Activated T-helper 17 cell treated with anti-CD3 and anti-CD28 coated beads, Interleukin-2, amount 50 U/mL, for 72 hours (primary cell): Measurements from ENCODE around the gene MYCN. TPM values are rescaled to one million over a fixed set of nuclear protein-coding genes. Genes with fewer than 3 reads are reported as not detected.

ENCODE experiments used
- ATAC-seq: fragments of 150-1000 bp; cut with Tn5 transposase; replicated peaks from 2 replicates; pipeline ENCODE4 v1.10.0; 2021; ENCODE audit warnings: mild to moderate bottlenecking, moderate library complexity
- H3K27ac Mint-ChIP-seq: one replicate; pipeline ENCODE4 v1.8.0; 2022; ENCODE audit warnings: mixed read lengths
- H3K27me3 Mint-ChIP-seq: one replicate; pipeline ENCODE4 v1.8.0; 2022; ENCODE audit warnings: mixed read lengths
- H3K36me3 Mint-ChIP-seq: one replicate; pipeline ENCODE4 v1.8.0; 2022; ENCODE audit warnings: low read depth, mild to moderate bottlenecking, mixed read lengths
- H3K4me1 Mint-ChIP-seq: one replicate; pipeline ENCODE4 v1.8.0; 2022; ENCODE audit warnings: mixed read lengths
- H3K4me3 Mint-ChIP-seq: one replicate; pipeline ENCODE4 v1.8.0; 2022; ENCODE audit warnings: mild to moderate bottlenecking, mixed read lengths
- H3K9me3 Mint-ChIP-seq: one replicate; pipeline ENCODE4 v1.8.0; 2022; ENCODE audit warnings: mixed read lengths
- total RNA-seq, 2 donors: library from RNA; stranded (reverse); gene quantifications; one replicate each; pipeline ENCODE4 v1.2.3, GENCODE V29; 2022

MYCN gene
- total RNA-seq, 2 donors from 2014 or later: not detected

DNA sequence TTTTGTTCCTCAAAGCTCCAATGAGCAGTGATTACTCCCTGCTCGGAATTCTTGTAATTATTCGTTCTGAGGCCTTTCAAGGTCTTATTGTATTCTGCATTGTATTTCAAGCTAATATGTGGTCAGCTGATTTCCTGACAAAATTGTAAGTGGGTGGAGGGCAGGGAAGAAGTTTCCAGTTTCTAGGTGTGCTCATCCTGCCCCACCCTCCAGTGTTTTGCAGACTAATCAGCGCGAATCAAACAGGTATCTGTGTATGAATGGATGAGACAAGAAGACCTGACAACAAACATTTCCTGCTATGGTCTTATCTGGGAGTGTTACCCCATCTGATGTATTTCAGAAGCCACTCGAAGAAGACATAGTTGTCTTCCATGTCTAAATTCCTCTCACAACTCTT, 35.3 kb downstream of the MYCN start:
- Mint-ChIP-seq H3K4me1 (no peaks in the 10 kb centered on the region), H3K9me3 (no peaks in the 10 kb centered on the region), H3K36me3 (no peaks in the 10 kb centered on the region), H3K4me3 (no peak overlapping the region), H3K27me3 (no peaks in the 10 kb centered on the region), H3K27ac (no peak overlapping the region)
- ATAC-seq: no peak

DNA sequence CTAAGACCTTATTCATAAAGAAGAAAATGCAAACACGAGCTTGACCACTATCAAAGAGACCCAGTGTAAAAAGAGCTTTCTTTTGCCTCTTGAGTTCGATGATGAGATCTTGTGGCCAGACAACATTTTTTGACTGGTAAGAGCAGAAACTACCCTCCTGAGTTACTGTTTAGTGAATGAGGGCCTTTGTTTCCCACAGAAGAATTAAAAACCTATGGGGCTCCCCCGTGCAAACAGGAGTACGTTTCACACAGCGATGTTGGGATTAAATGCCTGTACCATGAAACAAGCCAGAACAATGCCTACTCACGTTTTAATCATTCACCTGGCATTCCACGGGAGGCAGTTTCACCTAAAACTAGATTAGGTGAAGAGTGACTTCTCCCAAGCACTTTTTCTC, 36.0 kb downstream of the MYCN start:
- Mint-ChIP-seq H3K27me3 (no peaks in the 10 kb centered on the region), H3K9me3 (no peaks in the 10 kb centered on the region), H3K36me3 (no peaks in the 10 kb centered on the region), H3K4me1 (no peaks in the 10 kb centered on the region), H3K27ac (no peak overlapping the region), H3K4me3 (no peak overlapping the region)
- no peak for ATAC-seq

DNA sequence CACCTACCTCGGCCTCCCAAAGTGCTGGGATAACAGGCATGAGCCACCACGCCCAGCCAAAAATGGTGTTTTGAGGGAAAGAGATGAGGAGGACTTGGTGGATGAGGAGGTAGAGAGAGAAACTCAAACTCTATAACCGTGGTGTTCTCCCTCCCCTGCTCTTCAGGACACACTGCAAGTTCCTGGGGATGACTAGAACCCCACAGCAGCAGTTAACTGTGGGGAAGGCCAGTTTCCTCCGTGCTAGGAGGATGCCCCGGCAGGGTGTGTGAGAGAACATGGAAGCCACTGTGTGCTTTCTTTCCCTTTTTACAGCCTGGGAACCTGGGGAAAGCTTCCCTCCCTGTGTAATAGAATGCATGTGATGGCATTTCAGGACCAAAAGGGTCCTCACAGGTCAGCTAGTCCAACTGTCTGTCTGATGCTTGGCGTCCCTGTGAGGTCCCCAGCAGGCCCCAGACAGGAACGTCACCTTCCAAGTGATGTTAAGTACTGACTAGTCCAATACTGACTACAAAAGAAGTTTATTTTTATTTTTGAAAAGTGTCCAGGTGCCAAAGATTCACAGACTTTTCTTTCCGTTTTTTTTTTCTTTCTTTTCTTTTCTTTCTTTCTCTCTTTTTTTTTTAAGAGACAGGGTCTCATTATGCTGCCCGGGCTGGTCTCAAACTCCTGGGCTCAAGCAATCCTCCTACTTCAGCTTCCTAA, 38.9 kb downstream of the MYCN start:
- Mint-ChIP-seq H3K9me3 (no peaks in the 10 kb centered on the region), H3K27me3 (no peaks in the 10 kb centered on the region), H3K4me1 (no peaks in the 10 kb centered on the region), H3K27ac (no peak overlapping the region), H3K4me3 (no peak overlapping the region), H3K36me3 (no peaks in the 10 kb centered on the region)
- no peak for ATAC-seq

DNA sequence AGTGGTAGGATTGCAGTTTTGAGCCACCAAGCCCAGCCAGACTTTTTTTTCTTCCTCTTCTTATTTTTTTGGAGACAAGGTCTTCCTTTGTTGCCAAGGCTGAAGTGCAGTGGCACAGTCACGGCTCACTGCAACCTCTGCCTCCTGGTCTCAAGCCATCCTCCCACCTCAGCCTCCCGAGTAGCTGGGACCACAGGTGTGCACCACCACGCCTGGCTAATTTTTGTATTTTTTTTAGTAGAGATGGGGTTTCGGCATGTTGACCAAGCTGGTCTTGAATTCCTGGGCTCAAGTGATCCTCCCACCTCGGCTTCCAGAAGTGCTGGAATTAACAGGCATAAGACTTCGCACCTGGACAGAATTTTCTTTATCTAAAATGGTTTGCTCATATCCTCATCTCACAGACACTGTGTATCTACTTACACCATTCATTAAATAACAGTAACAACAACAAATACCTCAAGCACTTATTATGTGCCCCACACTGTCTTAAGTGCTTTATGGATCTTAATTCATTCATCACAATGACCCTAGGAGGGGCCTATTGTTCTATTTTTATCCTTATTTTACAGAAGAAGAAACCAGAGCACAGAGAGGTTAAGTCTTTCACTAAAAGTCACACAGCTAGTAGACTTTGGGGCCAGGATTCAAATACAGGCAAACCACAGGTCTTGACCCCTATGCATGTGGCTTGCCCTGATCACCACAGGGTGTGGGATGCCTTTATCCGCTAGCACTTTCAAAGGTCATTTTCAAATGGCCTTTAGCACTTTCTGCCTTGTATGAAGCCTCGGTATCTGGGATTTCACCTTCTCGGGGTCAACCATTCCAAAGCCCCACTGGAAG, 39.6 kb downstream of the MYCN start:
- Mint-ChIP-seq H3K27ac (no peak overlapping the region), H3K4me1 (no peaks in the 10 kb centered on the region), H3K27me3 (no peaks in the 10 kb centered on the region), H3K9me3 (no peaks in the 10 kb centered on the region), H3K4me3 (no peak overlapping the region), H3K36me3 (no peaks in the 10 kb centered on the region)
- no peak for ATAC-seq

DNA sequence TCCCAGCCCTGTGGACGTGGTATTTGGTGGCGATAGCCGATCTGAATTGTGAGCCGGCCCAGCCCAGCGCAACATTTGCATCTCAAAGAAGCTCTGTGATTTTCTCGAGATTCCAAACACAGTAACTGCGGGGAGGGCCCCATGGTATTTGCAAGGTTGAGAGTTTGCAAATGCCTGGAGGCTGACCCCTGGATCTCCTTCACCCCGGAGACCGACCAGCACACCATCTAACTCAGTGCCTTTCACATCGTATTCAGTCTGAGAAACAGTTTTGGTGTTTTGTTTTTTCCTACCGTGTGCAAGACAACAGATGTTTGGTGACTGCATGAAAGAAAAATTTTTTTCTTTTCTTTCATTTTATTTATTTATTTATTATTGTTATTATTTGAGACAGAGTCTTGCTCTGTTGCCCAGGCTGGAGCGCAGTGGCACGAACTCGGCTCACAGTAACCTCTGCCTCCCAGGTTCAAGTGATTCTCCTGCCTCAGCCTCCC, 40.3 kb downstream of the MYCN start:
- Mint-ChIP-seq H3K4me1 (no peaks in the 10 kb centered on the region), H3K36me3 (no peaks in the 10 kb centered on the region), H3K27ac (no peak overlapping the region), H3K27me3 (no peaks in the 10 kb centered on the region), H3K4me3 (no peak overlapping the region), H3K9me3 (no peaks in the 10 kb centered on the region)
- ATAC-seq: no peak

DNA sequence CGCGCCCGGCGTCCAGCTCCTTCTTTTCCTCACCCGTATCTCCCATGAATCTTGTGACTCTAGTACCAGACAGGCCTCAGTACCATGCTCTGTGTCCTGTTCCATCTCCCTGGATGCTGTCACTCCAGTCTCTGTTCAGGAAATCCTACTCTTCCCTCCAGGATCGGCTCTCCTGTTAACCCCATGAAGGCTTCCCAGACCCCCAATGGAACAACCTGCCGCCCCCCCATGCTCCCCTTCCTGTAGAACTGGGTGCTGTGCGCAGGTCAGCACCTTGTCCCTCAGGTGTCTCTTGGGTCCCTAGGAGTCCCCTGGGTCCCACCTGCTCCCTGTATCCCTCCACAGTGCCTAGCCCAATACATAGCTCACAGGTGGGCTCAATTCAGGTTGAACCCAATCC, 41.3 kb downstream of the MYCN start:
- Mint-ChIP-seq H3K4me1 (no peaks in the 10 kb centered on the region), H3K27ac (no peak overlapping the region), H3K9me3 (no peaks in the 10 kb centered on the region), H3K4me3 (no peak overlapping the region), H3K27me3 (no peaks in the 10 kb centered on the region), H3K36me3 (no peaks in the 10 kb centered on the region)
- ATAC-seq: no peak

DNA sequence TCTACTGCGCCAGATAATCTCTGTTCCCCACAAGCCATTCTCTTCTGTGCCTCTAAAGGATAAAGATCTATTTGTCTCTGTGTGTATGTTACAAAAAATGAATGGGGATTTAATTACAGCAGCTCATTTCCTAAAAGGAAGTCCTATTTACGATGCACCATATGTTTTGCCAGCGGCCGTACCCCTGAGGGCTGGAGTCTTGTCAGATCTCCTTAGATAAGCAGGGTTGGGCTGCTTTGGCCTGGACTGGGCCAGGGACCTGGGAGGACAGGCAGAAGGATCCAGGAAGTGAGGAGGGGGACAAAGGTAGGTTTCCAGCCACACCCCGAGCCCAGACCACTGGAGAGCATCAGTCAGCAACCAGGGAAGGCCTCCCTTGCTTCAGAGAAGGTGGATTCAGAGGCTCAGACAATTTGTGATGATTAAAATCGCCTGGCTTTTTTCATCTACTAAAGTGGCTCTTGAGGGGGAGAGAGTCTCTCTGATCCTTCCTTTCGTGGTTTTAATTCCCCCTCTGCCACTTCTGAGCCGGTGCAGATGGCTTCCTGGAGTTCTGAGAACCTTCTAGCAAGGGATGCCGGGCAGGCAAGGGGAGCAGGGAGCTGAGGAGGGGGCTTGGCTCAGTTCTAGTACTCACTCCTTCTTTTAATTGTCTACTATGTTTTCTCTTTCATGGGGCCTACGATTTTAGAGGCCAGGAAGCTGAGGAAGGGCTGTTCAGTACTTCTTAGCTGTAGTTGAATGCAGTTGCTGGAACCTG, 42.1 kb downstream of the MYCN start:
- Mint-ChIP-seq H3K4me3 (no peak overlapping the region), H3K4me1 (no peaks in the 10 kb centered on the region), H3K9me3 (no peaks in the 10 kb centered on the region), H3K27me3 (no peaks in the 10 kb centered on the region), H3K27ac (no peak overlapping the region), H3K36me3 (no peaks in the 10 kb centered on the region)
- no peak for ATAC-seq

DNA sequence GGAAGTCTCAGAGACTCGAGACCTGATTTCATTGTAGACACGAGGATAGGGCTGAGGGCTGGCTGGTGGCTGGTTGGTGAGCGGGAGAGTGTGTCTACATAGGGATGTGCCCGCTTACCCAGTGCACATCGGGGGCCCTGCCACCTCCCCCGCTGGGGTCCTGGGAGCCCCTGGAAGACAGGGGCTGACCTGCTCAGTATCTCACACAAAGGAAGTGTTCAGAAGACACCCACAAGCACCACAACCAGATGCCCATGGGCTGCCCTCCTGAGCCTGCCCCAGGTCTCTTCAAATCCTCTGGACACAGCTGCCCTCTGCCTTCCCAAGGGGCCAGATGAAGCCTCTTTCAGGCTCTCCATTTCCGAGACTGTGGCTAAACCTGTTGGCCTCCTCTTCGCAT, 43.1 kb downstream of the MYCN start:
- no peaks in the 10 kb centered on the region for H3K4me1 Mint-ChIP-seq
- H3K27ac Mint-ChIP-seq: no peak overlapping the region
- no peak overlapping the region for H3K4me3 Mint-ChIP-seq
- no peak for ATAC-seq
- H3K36me3 Mint-ChIP-seq: no peaks in the 10 kb centered on the region
- H3K9me3 Mint-ChIP-seq: no peaks in the 10 kb centered on the region
- no peaks in the 10 kb centered on the region for H3K27me3 Mint-ChIP-seq

DNA sequence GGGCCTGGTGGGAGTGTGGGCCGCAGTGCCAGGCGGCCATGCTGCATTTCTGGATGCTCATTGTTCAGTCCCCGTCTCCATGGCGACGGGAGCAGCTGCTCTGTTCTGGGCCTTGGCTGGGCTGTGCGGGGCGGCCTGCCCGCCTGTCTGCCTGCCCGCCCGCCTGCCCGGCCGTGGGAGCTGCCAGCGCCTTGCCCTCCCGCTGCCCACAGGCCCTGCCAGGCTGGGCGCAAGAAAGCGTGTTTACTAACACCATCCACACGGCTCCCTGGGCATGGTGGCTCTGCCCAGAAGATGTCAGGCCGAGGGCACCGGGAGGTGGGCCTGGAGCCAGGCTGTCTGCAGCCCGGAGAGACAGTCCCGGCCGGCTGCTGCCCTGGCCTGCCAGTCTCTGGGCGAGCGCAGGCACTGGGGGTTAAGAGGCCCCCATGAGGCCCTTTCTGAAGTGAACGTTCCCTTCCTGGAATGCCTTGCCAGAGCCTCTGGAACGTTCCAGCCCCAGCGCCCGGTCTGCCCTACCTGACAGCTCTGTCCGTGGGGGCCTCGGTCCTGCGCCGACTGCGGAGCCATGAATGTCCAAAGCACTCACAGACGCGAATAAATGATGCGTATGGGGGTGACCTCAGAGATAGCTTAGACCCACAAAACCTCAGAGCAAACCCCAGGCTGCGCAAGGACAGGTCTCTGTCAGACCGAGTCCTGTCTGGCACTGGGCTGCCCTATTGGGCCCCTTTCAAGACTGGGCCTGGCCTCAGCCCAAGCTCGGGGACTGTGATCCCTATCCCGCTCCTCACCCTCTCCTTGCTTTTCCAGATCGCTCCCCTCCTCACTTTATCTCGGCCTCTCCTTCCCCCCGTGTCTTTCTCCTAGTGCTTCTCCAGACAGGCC, 44.3 kb downstream of the MYCN start:
- Mint-ChIP-seq H3K27me3 (no peaks in the 10 kb centered on the region), H3K9me3 (no peaks in the 10 kb centered on the region), H3K4me1 (no peaks in the 10 kb centered on the region), H3K27ac (no peak overlapping the region), H3K4me3 (no peak overlapping the region), H3K36me3 (no peaks in the 10 kb centered on the region)
- no peak for ATAC-seq

DNA sequence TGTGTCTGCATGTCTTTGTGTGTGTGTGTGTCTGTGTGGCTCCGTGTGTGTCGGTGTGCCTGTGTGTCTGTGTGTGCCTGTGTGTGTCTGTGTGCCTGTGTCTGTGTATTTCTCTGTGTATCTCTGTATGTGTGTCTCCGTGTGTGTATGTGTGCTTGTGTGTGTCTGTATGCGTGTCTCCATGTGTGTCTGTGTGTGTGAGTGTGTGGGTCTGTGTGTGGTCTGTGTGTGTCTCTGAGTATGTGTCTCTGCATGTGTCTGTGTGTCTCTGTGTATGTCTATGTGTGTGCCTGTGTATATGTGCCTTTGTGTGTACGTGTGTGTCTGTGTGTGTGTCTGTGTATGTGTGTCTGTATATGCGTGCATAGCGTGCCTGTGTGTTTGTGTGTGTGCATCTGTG, 45.2 kb downstream of the MYCN start:
- Mint-ChIP-seq H3K36me3 (no peaks in the 10 kb centered on the region), H3K9me3 (no peaks in the 10 kb centered on the region), H3K27me3 (no peaks in the 10 kb centered on the region), H3K4me3 (no peak overlapping the region), H3K4me1 (no peaks in the 10 kb centered on the region), H3K27ac (no peak overlapping the region)
- no peak for ATAC-seq

DNA sequence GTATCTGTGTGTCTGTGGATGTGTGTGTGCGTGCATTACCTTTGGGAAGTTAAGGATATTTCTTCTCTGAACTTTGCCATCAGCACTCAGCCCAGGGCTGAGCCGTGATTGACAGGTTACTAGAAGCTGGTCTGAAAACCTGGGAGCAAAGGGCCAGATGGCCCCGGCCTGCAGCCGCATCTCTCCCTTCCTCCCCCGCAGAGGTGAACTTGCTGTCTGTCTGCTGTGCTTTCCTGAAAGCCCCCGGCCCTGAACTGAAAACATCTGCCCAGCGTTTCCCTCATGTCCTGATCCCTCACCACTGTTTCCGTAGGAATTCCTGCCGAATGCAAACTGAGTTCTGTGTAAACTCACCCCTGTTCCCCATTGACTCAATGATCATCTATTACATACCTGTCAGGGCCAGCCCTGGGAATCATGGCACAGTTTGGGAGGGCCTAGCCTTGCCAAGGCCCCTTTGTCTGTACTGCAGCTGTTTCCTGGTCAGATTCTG, 45.8 kb downstream of the MYCN start:
- Mint-ChIP-seq H3K36me3 (no peaks in the 10 kb centered on the region), H3K9me3 (no peaks in the 10 kb centered on the region), H3K4me1 (no peaks in the 10 kb centered on the region), H3K4me3 (no peak overlapping the region), H3K27ac (no peak overlapping the region), H3K27me3 (no peaks in the 10 kb centered on the region)
- ATAC-seq: no peak

DNA sequence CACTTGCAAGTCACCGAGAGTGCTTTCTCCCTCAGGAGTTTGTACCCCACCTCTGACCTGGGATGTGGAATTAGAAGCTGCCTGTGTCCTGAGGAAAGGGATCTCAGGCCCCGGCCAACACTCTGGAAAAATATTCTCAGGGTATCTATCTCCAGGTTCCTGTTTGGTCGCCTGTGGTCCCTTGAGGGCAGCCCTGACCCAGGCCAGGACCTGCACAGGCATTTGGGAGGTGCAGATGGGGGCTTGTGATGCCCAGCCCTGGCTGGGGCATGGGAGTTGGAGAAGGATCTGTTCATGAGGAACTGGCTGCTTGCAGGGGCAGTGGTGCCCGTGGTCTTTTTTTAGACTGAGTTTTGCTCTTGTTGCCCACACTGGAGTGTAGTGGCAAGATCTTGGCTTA, 46.3 kb downstream of the MYCN start:
- H3K27ac Mint-ChIP-seq: no peak overlapping the region
- no peak overlapping the region for H3K4me3 Mint-ChIP-seq
- no peaks in the 10 kb centered on the region for H3K9me3 Mint-ChIP-seq
- H3K27me3 Mint-ChIP-seq: no peaks in the 10 kb centered on the region
- ATAC-seq: no peak
- H3K36me3 Mint-ChIP-seq: no peaks in the 10 kb centered on the region
- H3K4me1 Mint-ChIP-seq: no peaks in the 10 kb centered on the region

DNA sequence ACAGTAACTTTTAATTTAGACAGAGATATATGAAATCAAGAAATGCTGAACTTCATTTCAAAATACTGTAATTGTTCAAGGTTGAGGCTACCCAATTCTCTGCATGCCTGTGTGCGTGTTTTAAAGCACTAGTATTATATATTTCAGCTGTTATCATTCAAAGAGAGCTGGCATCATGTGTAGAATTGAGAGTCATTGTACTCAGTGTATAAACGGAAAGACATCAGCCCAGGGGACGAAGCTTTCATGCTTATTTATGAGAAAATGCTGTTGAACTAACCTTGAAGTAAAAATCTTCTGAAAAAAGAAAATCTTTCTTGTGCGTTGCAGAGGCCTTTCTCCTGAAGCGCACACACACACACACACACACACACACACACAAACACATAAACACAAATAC, 48.4 kb downstream of the MYCN start:
- no peaks in the 10 kb centered on the region for H3K36me3 Mint-ChIP-seq
- no peak for ATAC-seq
- no peaks in the 10 kb centered on the region for H3K4me1 Mint-ChIP-seq
- H3K9me3 Mint-ChIP-seq: no peaks in the 10 kb centered on the region
- H3K27ac Mint-ChIP-seq: no peak overlapping the region
- H3K4me3 Mint-ChIP-seq: no peak overlapping the region
- H3K27me3 Mint-ChIP-seq: no peaks in the 10 kb centered on the region

DNA sequence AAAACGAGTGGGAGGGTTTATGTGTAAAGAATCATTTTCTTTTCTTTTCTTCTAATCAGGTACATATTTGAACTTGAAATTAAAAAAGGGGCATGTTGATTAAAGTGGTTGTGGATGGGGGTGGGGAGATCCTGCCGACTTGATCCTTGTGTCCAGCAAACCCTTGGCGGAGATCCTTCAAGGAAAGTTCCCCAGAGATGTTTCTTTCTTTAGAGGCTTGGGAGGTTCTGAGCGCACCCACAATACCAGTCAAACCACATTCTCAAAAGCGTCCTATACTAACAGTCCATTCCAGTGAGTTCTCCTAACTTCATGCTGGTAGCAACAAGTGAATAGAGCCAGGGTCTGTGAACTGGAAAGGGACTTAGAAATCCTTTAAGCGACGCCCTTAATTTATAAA, 49.2 kb downstream of the MYCN start:
- Mint-ChIP-seq H3K4me3 (no peak overlapping the region), H3K27me3 (no peaks in the 10 kb centered on the region), H3K36me3 (no peaks in the 10 kb centered on the region), H3K9me3 (no peaks in the 10 kb centered on the region), H3K27ac (no peak overlapping the region), H3K4me1 (no peaks in the 10 kb centered on the region)
- ATAC-seq: no peak
